ENCODE measurements around the gene GRM4. TPM values are rescaled to one million over a fixed set of nuclear protein-coding genes. Genes with fewer than 3 reads are reported as not detected.

Gene GRM4
- total RNA-seq, 1 donor from 2014 or later, result not detected

DNA sequence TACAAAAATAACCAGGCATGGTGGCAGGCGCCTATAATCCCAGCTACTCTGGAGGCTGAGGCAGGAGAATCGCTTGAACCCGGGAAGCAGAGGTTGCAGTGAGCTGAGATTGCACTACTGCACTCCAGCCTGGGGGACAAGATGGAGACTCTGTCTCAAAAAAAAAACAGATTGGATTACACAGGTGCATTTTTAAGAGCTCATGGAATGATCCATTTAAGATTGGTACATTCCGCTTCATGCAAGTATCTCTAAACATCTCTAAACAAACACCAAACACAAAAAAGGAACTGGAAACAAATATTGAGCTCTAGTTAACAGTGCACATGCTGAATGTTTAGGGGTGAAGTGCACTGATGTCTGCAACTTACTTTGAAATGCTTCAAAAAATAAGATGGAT lies 154.3 kb downstream of the GRM4 start:
- no peaks in the 10 kb centered on the region for H3K4me1 ChIP-seq
- no peaks in the 10 kb centered on the region for H3K9me3 ChIP-seq (replicated peaks)
- peaks cover 99% of the 10 kb centered on the region for H3K27me3 ChIP-seq (ENCODE audit: low read depth)
- TF ChIP-seq, protein P1, sequence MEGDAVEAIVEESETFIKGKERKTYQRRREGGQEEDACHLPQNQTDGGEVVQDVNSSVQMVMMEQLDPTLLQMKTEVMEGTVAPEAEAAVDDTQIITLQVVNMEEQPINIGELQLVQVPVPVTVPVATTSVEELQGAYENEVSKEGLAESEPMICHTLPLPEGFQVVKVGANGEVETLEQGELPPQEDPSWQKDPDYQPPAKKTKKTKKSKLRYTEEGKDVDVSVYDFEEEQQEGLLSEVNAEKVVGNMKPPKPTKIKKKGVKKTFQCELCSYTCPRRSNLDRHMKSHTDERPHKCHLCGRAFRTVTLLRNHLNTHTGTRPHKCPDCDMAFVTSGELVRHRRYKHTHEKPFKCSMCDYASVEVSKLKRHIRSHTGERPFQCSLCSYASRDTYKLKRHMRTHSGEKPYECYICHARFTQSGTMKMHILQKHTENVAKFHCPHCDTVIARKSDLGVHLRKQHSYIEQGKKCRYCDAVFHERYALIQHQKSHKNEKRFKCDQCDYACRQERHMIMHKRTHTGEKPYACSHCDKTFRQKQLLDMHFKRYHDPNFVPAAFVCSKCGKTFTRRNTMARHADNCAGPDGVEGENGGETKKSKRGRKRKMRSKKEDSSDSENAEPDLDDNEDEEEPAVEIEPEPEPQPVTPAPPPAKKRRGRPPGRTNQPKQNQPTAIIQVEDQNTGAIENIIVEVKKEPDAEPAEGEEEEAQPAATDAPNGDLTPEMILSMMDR (IDR thresholded peaks at IDR 0.05; ENCODE audit: borderline replicate concordance), result no peak
- intact Hi-C loops (cut with micrococcal nuclease), result no loop called here
- H3K4me3 ChIP-seq, result no peak overlapping the region
- H3K27ac ChIP-seq (replicated peaks), result no peak overlapping the region
- no peaks in the 10 kb centered on the region for H3K36me3 ChIP-seq
- DNase-seq, result no peak

- Histone ChIP-seq H3K9me3 (replicated peaks) (no peaks in the 10 kb centered on the region), H3K27ac (replicated peaks) (no peak overlapping the region), H3K4me3 (no peak overlapping the region), H3K36me3 (no peaks in the 10 kb centered on the region), H3K27me3 (ENCODE audit: low read depth) (peaks cover 99% of the 10 kb centered on the region), H3K4me1 (no peaks in the 10 kb centered on the region)
- intact Hi-C loops (cut with micrococcal nuclease), result no loop called here
- TF ChIP-seq, protein P1 (IDR thresholded peaks at IDR 0.05; ENCODE audit: borderline replicate concordance), result no peak
- DNase-seq, result no peak
Measured at GRCh38 chr6:33990061-33990541, 155.8 kb downstream of the GRM4 start.

GRCh38 chr6:33989016-33989854 lies 156.7 kb downstream of the GRM4 start:
- TF ChIP-seq, protein P1 (IDR thresholded peaks at IDR 0.05; ENCODE audit: borderline replicate concordance), result no peak
- Histone ChIP-seq H3K4me3 (no peak overlapping the region), H3K9me3 (replicated peaks) (no peaks in the 10 kb centered on the region), H3K4me1 (no peaks in the 10 kb centered on the region), H3K27ac (replicated peaks) (no peak overlapping the region), H3K36me3 (no peaks in the 10 kb centered on the region), H3K27me3 (ENCODE audit: low read depth) (peaks cover 99% of the 10 kb centered on the region)
- no peak for DNase-seq
- intact Hi-C loops (cut with micrococcal nuclease), result no loop called here

- H3K27me3 ChIP-seq (ENCODE audit: low read depth), result peaks cover 99% of the 10 kb centered on the region
- no peaks in the 10 kb centered on the region for H3K4me1 ChIP-seq
- TF ChIP-seq, protein P1 (IDR thresholded peaks at IDR 0.05; ENCODE audit: borderline replicate concordance), result no peak
- H3K27ac ChIP-seq (replicated peaks), result no peak overlapping the region
- intact Hi-C loops (cut with micrococcal nuclease), result no loop called here
- no peaks in the 10 kb centered on the region for H3K36me3 ChIP-seq
- no peak for DNase-seq
- no peaks in the 10 kb centered on the region for H3K9me3 ChIP-seq (replicated peaks)
- H3K4me3 ChIP-seq, result no peak overlapping the region
Measured at GRCh38 chr6:33988121-33989015, 157.5 kb downstream of the GRM4 start.

GRCh38 chr6:33987531-33988021 lies 158.3 kb downstream of the GRM4 start:
- no peak overlapping the region for H3K4me3 ChIP-seq
- intact Hi-C loops (cut with micrococcal nuclease), result no loop called here
- TF ChIP-seq, protein P1 (IDR thresholded peaks at IDR 0.05; ENCODE audit: borderline replicate concordance), result no peak
- H3K27me3 ChIP-seq (ENCODE audit: low read depth), result peaks cover 99% of the 10 kb centered on the region
- no peak overlapping the region for H3K27ac ChIP-seq (replicated peaks)
- no peaks in the 10 kb centered on the region for H3K36me3 ChIP-seq
- H3K4me1 ChIP-seq, result no peaks in the 10 kb centered on the region
- DNase-seq, result no peak
- H3K9me3 ChIP-seq (replicated peaks), result no peaks in the 10 kb centered on the region
